ENCODE measurements around the gene ABCA3. TPM values are rescaled to one million over a fixed set of nuclear protein-coding genes. Genes with fewer than 3 reads are reported as not detected.
"Not testable (repeated sequence)": the region's sequence is repeated elsewhere in the genome, so short reads cannot be mapped to it uniquely, and the experiment has no call there.

ABCA3 gene
- total RNA-seq, 1 experiment from 2014 or later, result 6.2 TPM

GRCh38 chr16:2260250-2260649 is 80.3 kb downstream of the ABCA3 start:
- Histone ChIP-seq H3K4me3 (no peak overlapping the region), H4K20me1 (ENCODE audit: insufficient read depth) (peaks cover 86% of the 10 kb centered on the region), H3K36me3 (ENCODE audit: low read depth) (peaks cover 43% of the 10 kb centered on the region), H2AFZ (no peak overlapping the region), H3K9me3 (ENCODE audit: insufficient read depth, low read depth) (no peaks in the 10 kb centered on the region), H3K4me1 (replicated peaks; ENCODE audit: insufficient read depth) (no peaks in the 10 kb centered on the region), H3K9me2 (ENCODE audit: insufficient read depth) (no peaks in the 10 kb centered on the region), H3K27me3 (ENCODE audit: insufficient read depth, low read depth) (no peaks in the 10 kb centered on the region), H3K79me2 (ENCODE audit: low read depth) (peaks cover 67% of the 10 kb centered on the region), H3F3A (ENCODE audit: insufficient read depth, low read depth) (peaks cover 84% of the 10 kb centered on the region), H3K4me2 (no peak overlapping the region), H3K27ac (no peak overlapping the region)
- TF ChIP-seq, protein P1, sequence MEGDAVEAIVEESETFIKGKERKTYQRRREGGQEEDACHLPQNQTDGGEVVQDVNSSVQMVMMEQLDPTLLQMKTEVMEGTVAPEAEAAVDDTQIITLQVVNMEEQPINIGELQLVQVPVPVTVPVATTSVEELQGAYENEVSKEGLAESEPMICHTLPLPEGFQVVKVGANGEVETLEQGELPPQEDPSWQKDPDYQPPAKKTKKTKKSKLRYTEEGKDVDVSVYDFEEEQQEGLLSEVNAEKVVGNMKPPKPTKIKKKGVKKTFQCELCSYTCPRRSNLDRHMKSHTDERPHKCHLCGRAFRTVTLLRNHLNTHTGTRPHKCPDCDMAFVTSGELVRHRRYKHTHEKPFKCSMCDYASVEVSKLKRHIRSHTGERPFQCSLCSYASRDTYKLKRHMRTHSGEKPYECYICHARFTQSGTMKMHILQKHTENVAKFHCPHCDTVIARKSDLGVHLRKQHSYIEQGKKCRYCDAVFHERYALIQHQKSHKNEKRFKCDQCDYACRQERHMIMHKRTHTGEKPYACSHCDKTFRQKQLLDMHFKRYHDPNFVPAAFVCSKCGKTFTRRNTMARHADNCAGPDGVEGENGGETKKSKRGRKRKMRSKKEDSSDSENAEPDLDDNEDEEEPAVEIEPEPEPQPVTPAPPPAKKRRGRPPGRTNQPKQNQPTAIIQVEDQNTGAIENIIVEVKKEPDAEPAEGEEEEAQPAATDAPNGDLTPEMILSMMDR (conservative IDR thresholded peaks at IDR 0.05), result no peak
- no peak for TF ChIP-seq EZH2 (IDR thresholded peaks at IDR 0.05; ENCODE audit: low read depth)
- no peak for DNase-seq
- ChIA-PET POLR2A (ENCODE audit: unreplicated experiment) (no interaction called here), CTCF (no interaction called here)
- intact Hi-C loops (cut with micrococcal nuclease; ENCODE audit: unreplicated experiment), result no loop called here
- no TSS peak for BruUV-seq (replicated peaks)

DNA sequence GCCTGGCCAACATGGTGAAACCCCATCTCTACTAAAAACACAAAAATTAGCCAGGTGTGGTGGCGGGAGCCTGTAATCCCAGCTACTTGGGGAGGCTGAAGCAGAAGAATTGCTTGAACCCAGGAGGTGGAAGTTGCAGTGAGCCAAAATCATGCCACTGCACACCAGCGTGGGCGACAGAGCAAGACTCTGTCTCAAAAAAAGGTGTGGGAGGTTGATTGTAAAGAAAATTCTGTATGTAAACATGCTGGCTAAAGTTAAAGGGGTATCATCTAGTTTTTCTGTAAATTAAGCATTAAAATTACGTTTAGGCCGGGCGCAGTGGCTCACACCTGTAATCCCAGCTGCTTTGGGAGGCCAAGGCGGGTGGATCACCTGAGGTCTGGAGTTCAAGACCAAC is 82.0 kb downstream of the ABCA3 start:
- Histone ChIP-seq H3K36me3 (ENCODE audit: low read depth) (peaks cover 49% of the 10 kb centered on the region), H3K79me2 (ENCODE audit: low read depth) (peaks cover 50% of the 10 kb centered on the region), H4K20me1 (ENCODE audit: insufficient read depth) (peaks cover 72% of the 10 kb centered on the region), H3F3A (ENCODE audit: insufficient read depth, low read depth) (peaks cover 87% of the 10 kb centered on the region)
- H3K9me2 ChIP-seq (ENCODE audit: insufficient read depth); DNase-seq; H2AFZ ChIP-seq; H3K27ac ChIP-seq; BruUV-seq (replicated peaks); H3K4me1 ChIP-seq (replicated peaks; ENCODE audit: insufficient read depth); H3K27me3 ChIP-seq (ENCODE audit: insufficient read depth, low read depth); H3K4me3 ChIP-seq; H3K9me3 ChIP-seq (ENCODE audit: insufficient read depth, low read depth); CTCF ChIA-PET; H3K4me2 ChIP-seq: not testable (repeated sequence)
- POLR2A ChIA-PET (ENCODE audit: unreplicated experiment), result interaction anchor here (0.6 to 0.7 kb wide), 2 partner anchors 20 to 35 kb away, joined by 4 to 5 read pairs; no protein-coding TSS in a partner anchor
- intact Hi-C loops (cut with micrococcal nuclease; ENCODE audit: unreplicated experiment), result loop anchor here (10.0 kb wide), 1 partner anchor 254 kb away; the partner anchor contains the start of gene ZNF598

- no TSS peak for BruUV-seq (replicated peaks)
- Histone ChIP-seq H4K20me1 (ENCODE audit: insufficient read depth) (peaks cover 70% of the 10 kb centered on the region), H3K4me3 (no peak overlapping the region), H2AFZ (no peak overlapping the region), H3K79me2 (ENCODE audit: low read depth) (peaks cover 42% of the 10 kb centered on the region), H3K9me3 (ENCODE audit: insufficient read depth, low read depth) (no peaks in the 10 kb centered on the region), H3K27me3 (ENCODE audit: insufficient read depth, low read depth) (no peaks in the 10 kb centered on the region), H3K4me2 (no peak overlapping the region), H3K4me1 (replicated peaks; ENCODE audit: insufficient read depth) (peaks cover 7% of the 10 kb centered on the region), H3F3A (ENCODE audit: insufficient read depth, low read depth) (peaks cover 95% of the 10 kb centered on the region), H3K27ac (no peak overlapping the region), H3K36me3 (ENCODE audit: low read depth) (peaks cover 46% of the 10 kb centered on the region), H3K9me2 (ENCODE audit: insufficient read depth) (no peaks in the 10 kb centered on the region)
- DNase-seq, result no peak
- no peak for TF ChIP-seq EZH2 (IDR thresholded peaks at IDR 0.05; ENCODE audit: low read depth)
- TF ChIP-seq, protein P1 (conservative IDR thresholded peaks at IDR 0.05), result no peak
- intact Hi-C loops (cut with micrococcal nuclease; ENCODE audit: unreplicated experiment), result loop anchor here (10.0 kb wide), 1 partner anchor 253 kb away; the partner anchor contains the start of gene ZNF598
- POLR2A ChIA-PET (ENCODE audit: unreplicated experiment), result interaction anchor here (0.7 kb wide), 1 partner anchor 213 kb away, joined by 6 read pairs; the partner anchor contains the start of gene NTN3
- CTCF ChIA-PET, result no interaction called here
These were observed 82.8 kb downstream of the ABCA3 start for GRCh38 chr16:2257726-2258125.
